Gastroesophageal sphincter (tissue), 3 donors: ENCODE measurements around the gene KCNJ3.

Experiments used
- POLR2A ChIP-seq, 2 donors: fragments of 450-650 bp; IDR thresholded peaks; one replicate each; pipeline ENCODE4 v1.6.1; 2017; ENCODE audit warnings: antibody characterized with exemption in 2 of 2, mild to moderate bottlenecking in 2 of 2, moderate library complexity in 1 of 2
- POLR2AphosphoS5 ChIP-seq: sonication (generic); formaldehyde crosslinking; IDR thresholded peaks from one replicate; pipeline ENCODE4 v1.6.1; 2017; ENCODE audit warnings: antibody characterized with exemption
- TF ChIP-seq, protein P1 (sequence below), 4 experiments: fragments of 200-600 bp in 2 of 4; fragments of 450-650 bp in 2 of 4; sonication (generic) in 1 of 4; IDR thresholded peaks; one replicate each; pipeline ENCODE4 v1.5.1; 2017 to 2019; ENCODE audit warnings: antibody characterized with exemption in 4 of 4, mild to moderate bottlenecking in 2 of 4, moderate library complexity in 2 of 4

DNA sequence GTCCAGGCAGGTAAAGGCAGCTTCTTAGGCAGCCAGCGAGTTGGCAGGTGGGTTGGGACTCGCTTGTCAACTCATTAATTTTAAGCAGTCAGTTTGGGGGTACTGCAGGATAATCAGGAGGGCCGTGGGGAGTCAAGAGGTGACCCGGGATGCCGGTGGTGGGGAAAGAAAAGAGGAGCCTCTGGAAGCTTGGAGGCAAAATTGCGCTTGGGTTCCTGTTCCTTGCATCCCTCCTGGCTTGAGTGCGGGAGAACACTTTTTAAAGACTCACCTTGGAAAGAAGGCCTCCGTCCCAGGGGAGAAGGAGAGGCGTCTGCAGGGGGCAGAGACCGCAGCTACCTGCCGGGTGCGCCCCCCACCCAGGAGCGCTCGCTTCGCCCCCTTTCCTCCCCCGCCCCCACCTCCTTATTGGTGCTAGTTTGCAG lies at the start of gene KCNJ3:
- TF ChIP-seq POLR2A (IDR thresholded peaks at IDR 0.05) (no peak), POLR2AphosphoS5 (no peak)
- TF ChIP-seq, protein P1, sequence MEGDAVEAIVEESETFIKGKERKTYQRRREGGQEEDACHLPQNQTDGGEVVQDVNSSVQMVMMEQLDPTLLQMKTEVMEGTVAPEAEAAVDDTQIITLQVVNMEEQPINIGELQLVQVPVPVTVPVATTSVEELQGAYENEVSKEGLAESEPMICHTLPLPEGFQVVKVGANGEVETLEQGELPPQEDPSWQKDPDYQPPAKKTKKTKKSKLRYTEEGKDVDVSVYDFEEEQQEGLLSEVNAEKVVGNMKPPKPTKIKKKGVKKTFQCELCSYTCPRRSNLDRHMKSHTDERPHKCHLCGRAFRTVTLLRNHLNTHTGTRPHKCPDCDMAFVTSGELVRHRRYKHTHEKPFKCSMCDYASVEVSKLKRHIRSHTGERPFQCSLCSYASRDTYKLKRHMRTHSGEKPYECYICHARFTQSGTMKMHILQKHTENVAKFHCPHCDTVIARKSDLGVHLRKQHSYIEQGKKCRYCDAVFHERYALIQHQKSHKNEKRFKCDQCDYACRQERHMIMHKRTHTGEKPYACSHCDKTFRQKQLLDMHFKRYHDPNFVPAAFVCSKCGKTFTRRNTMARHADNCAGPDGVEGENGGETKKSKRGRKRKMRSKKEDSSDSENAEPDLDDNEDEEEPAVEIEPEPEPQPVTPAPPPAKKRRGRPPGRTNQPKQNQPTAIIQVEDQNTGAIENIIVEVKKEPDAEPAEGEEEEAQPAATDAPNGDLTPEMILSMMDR (IDR thresholded peaks at IDR 0.05) = no peak
